CD4-positive, alpha-beta T cell treated with Interleukin-12 subunit alpha and Interleukin-12 subunit beta, for 1 hour (primary cell): ENCODE measurements around the gene SRSF2.
"Not testable (repeated sequence)": the region's sequence is repeated elsewhere in the genome, so short reads cannot be mapped to it uniquely, and the experiment has no call there.

Source experiments
- DNase-seq: peaks from one replicate; pipeline ENCODE4 v3.0.0-alpha.2; 2020

SRSF2 gene

DNA sequence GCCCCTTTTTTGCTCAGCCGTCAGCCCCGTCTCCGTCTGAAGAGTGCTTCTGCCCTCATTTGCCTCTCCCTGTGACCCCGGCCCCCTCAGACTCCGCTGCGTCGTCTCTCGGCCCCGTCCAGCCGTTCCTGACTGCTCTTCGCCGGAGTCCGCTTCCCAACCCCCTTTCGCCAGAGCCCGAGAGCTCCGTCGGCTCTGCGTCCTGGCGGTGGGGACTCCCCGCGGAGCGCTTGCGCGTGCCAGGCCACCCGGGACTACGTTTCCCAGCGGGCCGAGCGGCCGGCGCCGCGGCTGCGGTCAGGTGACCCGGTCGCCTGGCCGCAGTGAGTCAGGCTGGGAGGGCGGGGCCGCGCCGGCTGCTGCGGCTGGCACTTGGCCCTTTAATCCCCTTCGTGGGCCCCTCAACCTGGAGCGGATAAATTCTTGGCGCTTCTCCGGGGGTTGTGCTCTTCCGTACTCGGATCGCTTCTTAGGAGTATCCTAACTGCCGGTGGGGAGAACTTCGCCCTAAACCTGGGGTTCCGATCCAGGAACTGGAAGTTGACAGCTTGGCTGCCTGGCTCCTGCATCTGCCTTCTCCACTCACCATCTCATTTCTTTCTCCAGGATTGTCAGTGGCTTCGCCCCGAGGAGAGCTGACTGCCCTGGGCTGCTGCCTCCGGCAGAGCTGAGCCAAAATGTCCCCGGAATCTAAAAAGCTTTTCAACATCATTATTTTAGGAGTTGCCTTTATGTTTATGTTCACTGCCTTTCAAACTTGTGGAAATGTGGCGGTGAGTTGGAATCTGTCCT lies 741 bp upstream of the SRSF2 start, which contains the start of gene MFSD11:
MFSD11 (plus strand) TSS at position 444 of the 792 bp plus-strand sequence; CDS start at position 678, 234 bp downstream.
- peak; percentile 93 for DNase-seq

DNA sequence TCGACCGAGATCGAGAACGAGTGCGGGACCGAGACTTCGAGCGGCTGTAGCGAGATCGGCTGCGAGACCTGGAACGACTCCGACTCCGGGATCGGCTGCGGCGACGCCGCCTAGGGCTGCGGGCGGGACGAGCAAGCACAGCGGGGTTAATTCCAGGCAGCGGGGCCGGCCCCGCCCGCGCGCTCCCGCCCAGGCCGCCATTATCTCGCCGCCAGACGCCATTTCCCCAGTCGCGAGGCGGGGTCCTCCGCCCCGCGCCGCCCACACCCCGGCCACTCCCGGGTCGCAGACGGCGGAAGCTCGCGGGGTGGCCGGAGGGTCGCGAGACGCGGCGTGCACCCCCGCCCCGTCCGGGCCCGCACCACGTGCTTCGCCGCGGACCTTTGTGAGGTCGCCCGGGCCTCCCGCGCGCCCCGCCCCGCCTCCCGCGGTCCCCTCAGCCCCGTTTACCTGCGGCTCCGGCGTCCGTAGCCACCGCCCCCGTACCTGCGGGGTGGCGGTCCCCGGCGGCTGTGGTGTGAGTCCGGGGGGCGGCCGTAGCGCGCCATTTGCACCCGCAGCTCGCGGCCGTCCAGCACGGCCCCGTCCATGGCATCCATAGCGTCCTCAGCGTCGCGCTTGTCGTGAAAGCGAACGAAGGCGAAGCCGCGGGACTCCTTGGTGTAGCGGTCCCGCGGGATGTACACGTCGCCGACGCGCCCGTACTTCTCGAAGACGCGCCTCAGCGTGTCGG lies 616 bp downstream of the SRSF2 start:
- DNase-seq, result peak; percentile 76

DNA sequence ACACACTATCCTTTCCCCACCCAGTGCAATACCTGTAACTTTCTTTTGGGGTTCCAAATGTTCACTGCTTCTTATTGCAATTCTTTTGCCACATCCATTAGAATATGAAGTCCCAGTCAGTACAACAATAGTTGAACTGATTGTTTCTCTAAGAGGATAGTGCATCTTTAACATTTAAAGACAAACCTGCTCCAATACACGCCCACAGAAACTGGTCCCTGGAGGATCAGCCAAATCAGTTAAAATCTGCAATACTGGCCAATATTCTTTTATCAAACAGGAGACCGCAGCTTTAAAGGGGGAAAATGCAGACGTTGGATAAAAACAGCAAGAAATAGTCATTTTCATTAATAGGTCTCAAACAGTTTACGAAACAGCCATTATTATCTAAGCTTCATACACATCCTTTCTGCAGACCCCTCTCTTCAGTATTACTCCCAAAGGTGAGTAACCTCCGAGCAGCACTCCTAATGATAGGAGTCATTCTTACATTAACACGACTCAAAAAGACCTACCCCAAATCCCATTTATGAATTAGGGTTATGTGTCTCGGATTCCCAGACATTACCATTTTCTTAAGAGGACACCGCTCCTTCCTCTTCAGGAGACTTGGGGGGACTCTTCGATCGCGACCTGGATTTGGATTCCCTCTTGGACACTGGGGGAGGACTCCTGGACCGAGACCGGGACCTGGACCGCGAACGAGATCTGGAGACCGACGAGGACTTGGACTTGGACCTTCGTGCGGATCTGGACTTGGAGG lies 1.4 kb downstream of the SRSF2 start:
- DNase-seq, result no peak

DNA sequence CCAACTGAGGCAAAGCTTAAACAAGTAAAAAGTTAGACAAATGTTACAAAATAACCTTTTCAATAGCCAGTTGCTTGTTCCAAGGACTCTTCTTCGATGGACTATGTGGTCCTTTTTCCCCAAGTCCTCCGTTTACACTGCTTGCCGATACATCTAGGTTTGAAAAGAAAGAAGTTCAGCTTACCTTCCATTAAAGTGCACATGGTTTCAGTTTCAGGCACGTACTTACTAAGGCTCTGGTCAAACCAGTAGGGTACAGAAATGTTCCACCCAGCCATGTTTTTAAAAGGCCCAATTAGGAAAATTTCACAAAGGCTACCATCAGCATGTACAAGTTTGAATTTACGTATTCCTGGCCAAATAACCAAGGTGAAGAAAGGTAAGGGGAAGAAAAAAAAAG lies 2.1 kb downstream of the SRSF2 start:
- DNase-seq, result peak; percentile 51

DNA sequence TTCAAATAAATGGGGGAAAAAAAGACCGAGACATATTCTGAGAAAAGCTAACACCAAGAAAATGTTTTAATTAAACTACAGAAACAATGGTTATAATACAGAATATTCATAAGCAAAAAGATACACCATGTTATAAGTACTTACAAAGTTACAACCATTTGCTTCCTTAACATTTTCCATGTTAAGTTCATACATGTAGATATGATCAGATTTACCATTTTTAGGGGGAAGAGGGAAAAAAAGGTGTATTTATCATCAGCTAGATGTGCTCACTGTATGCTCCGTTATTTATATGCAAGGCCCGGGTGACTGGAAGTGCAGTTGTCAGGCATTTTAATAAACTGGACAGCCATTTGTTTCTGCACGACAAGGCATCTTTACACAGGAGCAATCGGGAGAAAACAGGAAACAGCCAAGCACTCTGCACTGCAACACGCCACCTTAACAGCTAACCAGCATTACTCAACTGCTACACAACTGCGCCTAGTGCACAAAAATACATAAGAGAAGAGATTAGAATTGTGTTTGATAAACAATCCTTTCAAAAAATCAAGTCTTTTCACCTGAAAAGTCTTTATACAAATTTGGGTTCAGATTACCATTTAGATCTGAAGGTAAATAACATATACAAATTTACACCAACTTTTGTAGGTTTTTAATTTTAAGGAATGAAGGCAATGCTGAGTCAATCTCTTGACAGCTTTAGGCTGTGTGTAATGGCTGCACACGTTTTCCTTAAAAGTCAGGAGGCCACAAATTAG lies 2.9 kb downstream of the SRSF2 start:
- DNase-seq, result no peak

DNA sequence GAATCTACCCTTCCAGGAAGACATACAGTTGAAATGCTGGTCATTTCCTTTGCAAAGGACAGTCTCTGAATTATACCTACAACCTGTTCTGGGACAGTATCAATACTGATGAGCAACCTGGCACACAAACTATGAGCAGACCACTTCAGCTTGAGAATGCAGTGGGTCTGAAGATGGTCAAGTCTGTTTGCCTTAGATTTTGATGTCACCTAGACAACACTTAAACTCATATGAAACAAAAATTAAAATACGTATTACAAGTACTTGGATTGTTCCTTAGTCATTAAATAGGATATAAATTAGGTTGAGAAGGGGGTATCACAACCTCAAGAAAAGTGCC lies 3.5 kb downstream of the SRSF2 start:
- DNase-seq, result no peak

DNA sequence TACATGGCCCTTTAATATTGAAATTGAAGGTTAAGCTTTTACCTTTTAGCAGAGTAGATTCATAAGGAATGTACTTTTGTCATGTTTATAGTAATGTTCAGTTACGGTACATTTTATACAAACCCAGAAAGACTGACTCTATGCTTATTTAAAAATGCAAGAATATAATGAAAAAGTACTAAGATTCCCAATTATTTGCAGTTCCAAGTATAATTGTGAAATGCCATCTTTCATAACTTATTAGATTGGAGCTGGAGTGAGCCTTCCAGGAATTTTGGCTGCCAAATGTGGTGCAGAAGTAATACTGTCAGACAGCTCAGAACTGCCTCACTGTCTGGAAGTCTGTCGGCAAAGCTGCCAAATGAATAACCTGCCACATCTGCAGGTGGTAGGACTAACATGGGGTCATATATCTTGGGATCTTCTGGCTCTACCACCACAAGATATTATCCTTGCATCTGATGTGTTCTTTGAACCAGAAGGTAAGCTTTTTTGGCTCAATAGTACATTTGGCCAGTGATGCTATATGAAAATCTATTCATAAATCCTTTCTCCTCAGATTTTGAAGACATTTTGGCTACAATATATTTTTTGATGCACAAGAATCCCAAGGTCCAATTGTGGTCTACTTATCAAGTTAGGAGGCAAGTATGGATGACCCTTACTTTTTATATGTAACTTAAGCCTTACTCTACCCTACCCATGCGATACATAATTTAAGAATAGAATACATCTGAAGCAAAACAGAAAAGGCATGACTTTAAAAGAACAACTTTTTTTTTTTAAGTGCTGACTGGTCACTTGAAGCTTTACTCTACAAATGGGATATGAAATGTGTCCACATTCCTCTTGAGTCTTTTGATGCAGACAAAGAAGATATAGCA lies 4.2 kb downstream of the SRSF2 start:
- no peak for DNase-seq

DNA sequence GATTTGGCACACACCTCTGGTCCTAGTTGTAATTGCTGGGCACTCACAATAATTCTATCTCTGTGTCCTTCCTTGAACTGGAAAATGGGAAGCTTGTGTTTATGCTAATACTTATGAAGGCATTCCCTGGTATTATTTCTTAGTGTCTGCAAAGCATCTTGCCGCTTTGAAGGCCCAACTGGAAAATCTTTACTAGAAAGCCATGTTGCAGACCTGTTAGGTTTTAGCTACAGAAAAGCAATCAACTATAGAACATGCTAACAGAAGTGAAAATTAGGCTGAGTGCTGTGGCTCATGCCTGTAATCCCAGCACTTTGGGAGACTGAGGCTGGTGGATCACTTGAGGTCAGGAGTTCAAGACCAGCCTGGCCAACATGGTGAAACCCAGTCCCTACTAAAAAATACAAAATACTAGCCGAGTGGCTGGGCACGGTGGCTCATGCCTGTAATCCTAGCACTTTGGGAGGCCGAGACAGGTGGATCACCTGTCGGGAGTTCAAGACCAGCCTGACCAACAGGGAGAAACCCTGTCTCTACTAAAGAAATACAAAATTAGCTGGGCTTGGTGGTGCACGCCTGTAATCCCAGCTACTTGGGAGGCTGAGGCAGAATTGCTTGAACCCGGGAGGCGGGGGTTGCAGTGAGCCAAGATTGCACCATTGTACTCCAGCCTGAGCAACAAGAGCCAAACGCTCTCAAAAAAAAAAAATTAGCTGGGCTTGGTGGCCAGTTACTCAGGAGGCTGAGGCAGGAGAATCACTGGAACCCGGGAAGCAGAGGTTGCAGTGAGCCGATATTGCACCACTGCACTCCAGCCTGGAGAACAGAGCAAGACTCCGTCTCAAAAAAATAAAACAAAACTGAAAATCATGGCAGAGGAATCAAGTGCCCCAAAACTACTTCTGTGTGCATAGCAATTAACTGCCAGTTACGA lies 5.1 kb downstream of the SRSF2 start:
- DNase-seq, result not testable (repeated sequence)

DNA sequence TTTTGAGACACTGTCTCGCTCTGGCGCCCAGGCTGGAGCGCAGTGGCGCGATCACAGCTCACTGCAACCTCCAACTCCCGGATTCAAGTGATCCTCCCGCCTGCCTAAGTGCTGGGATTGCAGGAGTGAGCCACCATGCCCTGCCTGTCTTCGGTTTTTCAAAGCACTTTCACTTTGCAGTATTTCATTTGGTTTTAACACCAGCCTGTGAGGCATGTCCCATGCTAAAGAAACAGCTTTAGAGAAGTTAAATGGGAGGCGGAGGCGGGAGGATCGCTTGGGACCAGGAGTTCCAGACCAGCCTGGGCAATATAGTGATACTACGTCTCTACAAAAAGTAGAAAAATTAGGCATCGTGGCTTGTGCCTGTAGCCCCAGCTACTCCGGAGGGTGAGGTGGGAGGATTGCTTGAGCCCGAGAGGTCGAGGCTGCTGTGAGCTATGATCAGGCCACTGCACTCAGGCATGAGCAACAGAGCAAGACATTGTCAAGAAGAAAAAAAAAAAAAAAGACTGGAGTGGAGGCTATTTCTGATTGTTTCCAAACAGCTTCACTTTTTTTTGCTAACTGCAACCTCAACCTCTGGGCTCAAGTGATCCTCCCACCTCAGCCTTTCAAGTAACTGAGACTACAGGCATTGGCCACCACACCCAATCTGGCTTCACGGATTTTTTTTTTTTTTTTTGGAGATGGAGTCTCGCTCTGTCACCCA lies 9.2 kb downstream of the SRSF2 start:
- peak; percentile 37 for DNase-seq

DNA sequence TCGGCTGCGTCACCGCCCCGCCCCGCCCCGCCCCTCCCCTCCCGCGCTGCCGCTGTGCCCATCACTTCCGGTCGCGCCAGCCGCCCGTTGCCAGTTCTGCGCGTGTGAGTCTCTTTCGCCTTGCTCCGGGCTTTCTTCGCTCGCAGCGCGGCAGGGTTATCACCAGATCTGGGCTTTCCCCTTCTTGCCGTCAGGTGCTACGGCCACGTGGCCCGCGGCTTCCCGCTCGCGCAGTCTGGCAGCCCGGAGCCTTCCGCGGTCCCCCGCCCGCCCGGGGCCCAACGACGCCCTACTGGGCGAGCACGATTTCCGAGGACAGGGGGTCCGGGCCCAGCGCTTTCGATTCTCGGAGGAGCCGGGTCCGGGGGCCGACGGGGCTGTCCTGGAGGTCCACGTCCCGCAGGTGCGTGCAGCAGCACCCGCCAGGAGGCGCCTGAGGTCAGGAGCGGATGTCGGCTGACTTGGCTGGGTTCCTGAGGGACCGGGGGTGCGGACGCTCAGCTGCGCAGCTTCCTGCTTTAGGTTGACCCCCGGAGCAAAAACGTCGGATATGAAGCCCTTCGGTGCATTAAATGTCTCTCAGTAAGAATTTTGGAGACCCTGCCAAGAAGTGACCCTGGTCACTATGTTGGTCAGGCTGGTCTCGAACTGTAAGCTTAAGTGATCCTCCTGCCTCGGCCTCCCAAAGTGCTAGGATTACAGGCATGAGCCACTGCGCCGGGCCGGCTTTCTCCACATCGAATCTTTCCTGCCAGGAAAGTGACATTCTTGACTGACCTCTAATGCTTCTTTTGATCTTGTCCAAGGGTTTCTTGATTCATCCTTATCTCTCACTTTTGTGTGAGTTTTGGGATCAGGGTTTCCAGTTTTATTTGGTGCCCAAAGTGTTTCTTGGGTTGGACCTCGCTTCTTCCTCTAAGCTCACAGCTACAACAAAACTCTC lies 10.1 kb downstream of the SRSF2 start, which contains the start of gene METTL23:
METTL23 (plus strand) TSS at position 64 of the 943 bp plus-strand sequence. CDS start 2,872 bp downstream, outside the sequence.
- DNase-seq, result no peak

DNA sequence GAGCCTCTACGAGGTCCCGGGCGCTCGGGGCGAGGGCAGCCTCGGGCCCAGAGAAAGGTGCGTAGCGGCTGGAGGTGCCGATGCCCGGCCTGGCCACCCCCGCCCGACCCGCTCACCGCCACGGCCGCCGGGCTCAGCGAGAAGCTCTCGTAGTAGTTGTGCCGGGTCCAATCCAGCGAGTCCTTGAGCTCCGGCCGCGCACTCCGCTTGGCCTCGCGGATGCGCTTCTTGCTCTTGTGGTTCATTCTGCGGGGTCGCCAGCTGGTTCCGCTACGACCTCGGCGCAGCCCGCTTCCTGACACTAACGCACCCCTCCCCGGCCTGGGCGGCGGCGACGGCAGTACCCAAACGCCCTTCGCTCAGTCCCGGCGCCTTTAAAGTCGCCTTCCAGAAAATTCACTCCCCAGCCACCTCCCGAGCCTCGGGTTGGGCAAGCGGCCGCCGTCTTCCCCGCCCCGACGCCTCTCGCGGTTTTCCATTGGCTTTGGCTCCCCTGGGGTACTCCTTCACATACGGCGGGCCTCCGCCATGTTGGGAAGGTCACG lies 10.8 kb downstream of the SRSF2 start, which contains the start of gene JMJD6:
JMJD6 (minus strand) TSS at position 376 of the 545 bp plus-strand sequence; CDS start at position 245, 131 bp downstream.
- peak; percentile 97 for DNase-seq

DNA sequence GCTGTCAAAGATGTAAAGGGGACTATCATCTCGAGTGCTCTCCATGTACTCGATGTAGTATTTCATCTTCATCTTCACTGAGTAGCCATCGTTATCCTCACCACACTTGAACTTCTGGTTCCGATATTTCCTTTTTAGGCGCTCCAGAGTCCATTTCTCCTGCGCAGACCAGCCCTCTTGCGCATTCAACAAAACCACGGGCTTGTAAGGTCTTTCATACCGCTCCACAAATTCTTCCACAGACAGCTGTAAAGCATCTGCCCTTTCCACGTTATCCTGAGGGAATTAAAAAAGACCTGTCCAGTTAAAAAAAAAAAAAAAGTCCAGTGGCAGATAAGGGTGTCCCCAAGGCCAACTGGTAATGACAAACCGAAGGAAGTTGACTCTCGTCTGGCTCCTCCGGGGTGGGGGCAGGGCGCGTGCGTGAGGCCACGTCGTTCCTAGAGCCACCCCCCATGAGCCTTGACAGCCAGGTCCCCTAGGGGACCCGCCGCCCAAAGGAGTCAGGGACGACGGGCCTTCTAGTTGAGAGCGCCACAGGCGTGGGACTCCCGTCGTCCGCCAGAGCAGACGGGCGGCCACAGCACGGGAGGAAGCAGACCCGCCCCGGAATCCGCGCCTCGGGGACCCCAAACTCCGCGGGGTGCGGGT lies 11.4 kb downstream of the SRSF2 start:
- DNase-seq, result peak; percentile 73

DNA sequence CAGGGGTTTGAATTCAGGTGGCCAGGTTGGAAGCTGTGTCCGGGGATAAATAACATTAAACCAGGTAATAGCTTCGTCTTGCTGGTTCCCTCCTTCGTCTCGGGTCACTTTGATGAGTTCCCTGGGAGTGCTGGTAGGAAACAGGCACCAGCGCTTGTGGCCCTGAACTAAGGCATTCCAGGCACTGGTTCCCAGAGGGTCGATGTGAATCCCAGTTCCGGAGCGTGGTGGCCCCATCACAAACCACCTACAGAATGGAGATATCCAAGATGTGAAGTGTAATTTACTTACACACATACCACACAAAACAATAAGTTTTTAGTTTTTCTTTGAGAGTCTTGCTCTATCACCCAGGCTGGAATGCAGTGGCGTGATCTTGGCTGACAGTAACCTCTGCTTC lies 13.3 kb downstream of the SRSF2 start:
- no peak for DNase-seq

DNA sequence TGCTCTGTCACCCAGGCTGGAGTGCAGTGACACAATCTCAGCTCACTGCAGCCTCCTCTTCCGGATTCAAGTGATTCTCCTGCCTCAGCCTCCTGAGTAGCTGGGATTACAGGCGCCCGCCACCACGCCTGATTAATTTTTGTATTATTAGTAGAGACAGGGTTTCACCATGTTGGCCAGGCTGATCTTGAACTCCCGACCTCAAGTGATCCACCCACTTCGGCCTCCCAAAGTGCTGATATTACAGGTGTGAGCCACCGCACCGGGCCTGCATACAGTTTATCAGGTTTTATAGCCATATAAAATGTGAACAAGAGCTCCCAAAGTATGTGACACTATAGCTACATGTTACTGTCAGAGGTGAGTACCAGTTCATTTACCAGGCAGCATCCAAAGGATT lies 14.2 kb downstream of the SRSF2 start:
- DNase-seq, result not testable (repeated sequence)

DNA sequence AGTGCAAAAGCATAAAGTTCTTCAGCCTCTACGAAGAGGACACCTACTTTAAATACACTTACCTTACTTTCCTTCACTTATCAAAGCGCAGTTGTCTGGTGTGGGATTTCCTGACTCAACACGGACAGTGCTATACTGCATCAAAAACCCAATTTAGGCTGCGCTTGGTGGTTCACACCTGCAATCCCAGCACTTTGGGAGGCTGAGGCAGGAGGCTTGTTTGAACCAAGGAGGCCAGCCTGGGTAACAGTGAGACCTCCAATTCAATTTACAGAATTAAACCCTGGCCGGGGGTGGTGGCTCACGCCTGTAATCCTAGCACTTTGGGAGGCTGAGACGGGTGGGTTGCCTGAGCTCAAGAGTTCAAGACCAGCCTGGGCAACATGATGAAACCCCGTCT lies 14.9 kb downstream of the SRSF2 start:
- no peak for DNase-seq

DNA sequence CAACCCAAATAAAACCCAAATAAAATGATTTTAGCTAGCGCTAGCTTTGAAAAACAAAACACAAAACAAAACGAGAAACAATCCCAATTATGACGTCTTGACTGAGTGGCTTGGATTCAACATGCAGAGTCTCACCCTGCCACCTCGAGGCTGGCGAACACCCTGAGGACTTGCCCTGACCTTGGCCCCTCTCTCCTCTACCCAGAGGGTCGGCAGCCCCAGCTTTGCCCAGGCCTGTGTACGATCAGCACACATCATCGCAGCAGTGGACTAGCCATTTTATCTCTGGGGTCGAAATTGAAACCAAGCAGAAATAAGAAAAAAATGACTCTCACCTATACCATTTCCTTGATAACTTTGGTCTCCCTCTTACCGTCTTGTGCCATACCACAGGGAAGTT lies 15.7 kb downstream of the SRSF2 start:
- no peak for DNase-seq

DNA sequence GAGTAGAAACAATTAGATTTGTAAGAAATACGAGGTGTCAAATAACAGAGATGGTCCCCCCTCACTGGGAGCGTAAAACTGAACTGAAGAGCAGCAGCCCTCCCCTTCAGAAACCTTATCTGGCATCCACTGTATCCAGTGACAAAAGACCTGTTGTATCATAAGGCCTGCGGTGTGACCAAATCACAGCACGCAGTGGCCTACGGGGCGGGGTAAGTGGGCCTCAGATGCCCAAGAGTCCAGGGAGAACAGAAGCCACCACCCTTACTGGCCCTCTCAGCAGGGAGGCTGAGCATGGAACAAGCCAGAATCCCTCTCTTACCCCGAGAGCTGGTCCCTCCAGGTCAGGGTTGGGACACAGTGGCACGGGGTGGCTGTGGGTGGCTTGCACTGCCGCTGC lies 16.2 kb downstream of the SRSF2 start:
- no peak for DNase-seq

DNA sequence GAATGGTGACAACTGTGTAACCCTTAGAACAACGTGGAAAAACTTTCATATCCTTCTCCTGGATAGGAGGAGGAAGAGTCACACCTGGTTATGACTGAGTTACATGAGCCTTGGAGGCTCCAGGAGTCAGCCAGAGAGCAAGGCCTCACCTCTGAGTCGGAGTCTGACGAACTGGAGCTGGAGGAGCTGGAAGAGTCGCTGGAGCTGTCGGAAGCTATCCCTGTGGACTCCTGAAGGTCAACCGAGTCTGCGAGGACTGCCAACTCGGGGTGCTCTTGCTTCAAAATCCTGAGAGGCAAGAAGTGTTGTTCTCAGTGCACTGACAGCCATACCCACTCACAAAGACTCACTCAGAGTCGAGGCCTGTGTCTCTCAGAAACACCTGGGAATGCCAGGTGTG lies 16.9 kb downstream of the SRSF2 start:
- DNase-seq, result no peak
